ENCODE measurements around the gene NEMF. TPM values are rescaled to one million over a fixed set of nuclear protein-coding genes. Genes with fewer than 3 reads are reported as not detected.

Gene NEMF
- total RNA-seq, 6 donors from 2014 or later, result 47.9 to 293 (median 73.7) TPM

GRCh38 chr14:49882826-49883694 is 30.5 kb upstream of the NEMF start:
- Histone ChIP-seq H3K9me3 (no peaks in the 10 kb centered on the region), H3K4me3 (no peak overlapping the region), H3K27me3 (no peaks in the 10 kb centered on the region), H3K27ac (peak overlapping the region in 1 of 4 donors; percentile 21), H3K36me3 (no peaks in the 10 kb centered on the region), H3K4me1 (peaks cover 0 to 7% (median 3%) of the 10 kb centered on the region in 4 donors)
- 91 to 93% methylated on average over 18 of the region's 18 CpGs for WGBS, 2 donors
- DNase-seq (no peak), ATAC-seq (ENCODE audit: low FRiP score in 2 of 2) (peak in 1 of 2 donors; percentile 63)
- TF ChIP-seq EP300 (IDR thresholded peaks at IDR 0.05) (no peak), CTCF (IDR thresholded peaks at IDR 0.05) (no peak), POLR2A (IDR thresholded peaks at IDR 0.05) (peak in 1 of 4 donors; percentile 11), POLR2AphosphoS5 (IDR thresholded peaks at IDR 0.05) (no peak)

- 92 to 96% methylated on average over 4 of the region's 4 CpGs for WGBS, 2 donors
- ATAC-seq (ENCODE audit: low FRiP score in 2 of 2), result no peak
- H3K36me3 ChIP-seq, result no peaks in the 10 kb centered on the region
Observed at GRCh38 chr14:49881350-49882001, 28.9 kb upstream of the NEMF start.

GRCh38 chr14:49880267-49881064 is 27.9 kb upstream of the NEMF start:
- 53 to 60% methylated on average over 9 of the region's 9 CpGs for WGBS, 2 donors
- H3K4me3 ChIP-seq, result no peak overlapping the region
- no peaks in the 10 kb centered on the region for H3K27me3 ChIP-seq
- no peaks in the 10 kb centered on the region for H3K9me3 ChIP-seq
- H3K4me1 ChIP-seq, result peaks cover 0 to 7% (median 3%) of the 10 kb centered on the region in 4 donors
- no peak for TF ChIP-seq CTCF (IDR thresholded peaks at IDR 0.05)
- TF ChIP-seq EP300 (IDR thresholded peaks at IDR 0.05), result no peak
- no peak for TF ChIP-seq POLR2AphosphoS5 (IDR thresholded peaks at IDR 0.05)
- no peak for TF ChIP-seq POLR2A (IDR thresholded peaks at IDR 0.05)
- DNase-seq (no peak), ATAC-seq (ENCODE audit: low FRiP score in 2 of 2) (peak in 1 of 2 donors; percentile 20)
- no peaks in the 10 kb centered on the region for H3K36me3 ChIP-seq
- H3K27ac ChIP-seq, result peak overlapping the region in 2 of 4 donors; percentile 49 to 58

More at GRCh38 chr14:49881350-49882001, 28.9 kb upstream of the NEMF start:
- no peak overlapping the region for H3K4me3 ChIP-seq
- peaks cover 0 to 7% (median 3%) of the 10 kb centered on the region in 4 donors for H3K4me1 ChIP-seq
- no peak overlapping the region for H3K27ac ChIP-seq
- TF ChIP-seq POLR2AphosphoS5 (IDR thresholded peaks at IDR 0.05) (no peak), CTCF (IDR thresholded peaks at IDR 0.05) (no peak), EP300 (IDR thresholded peaks at IDR 0.05) (no peak), POLR2A (IDR thresholded peaks at IDR 0.05) (no peak)
- no peak for DNase-seq
- no peaks in the 10 kb centered on the region for H3K27me3 ChIP-seq
- no peaks in the 10 kb centered on the region for H3K9me3 ChIP-seq

DNA sequence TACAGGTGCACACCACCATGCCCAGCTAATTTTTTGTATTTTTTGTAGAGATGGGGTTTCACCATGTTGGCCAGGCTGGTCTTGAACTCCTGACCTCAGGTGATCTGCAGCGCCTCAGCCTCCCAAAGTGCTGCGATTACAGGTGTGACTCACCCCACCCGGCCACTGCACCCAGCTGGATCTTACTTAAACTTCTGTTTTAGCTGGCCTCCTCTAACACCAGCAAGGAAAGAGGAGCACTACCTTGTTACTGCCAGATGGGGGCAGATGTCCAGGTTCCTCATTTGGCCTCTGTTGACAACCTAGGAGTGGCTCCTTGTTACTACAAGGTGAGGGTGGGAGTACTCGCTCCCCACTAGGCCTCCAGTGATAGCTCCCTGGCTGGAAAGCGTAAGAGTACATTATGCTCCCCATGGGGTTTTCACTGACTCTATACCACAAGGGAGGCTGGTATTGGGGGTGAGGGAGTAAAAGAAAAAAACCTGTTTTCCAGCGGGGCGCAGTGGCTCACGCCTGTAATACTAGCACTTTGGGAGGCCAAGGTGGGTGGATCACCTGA is 27.1 kb upstream of the NEMF start:
- no peaks in the 10 kb centered on the region for H3K9me3 ChIP-seq
- DNase-seq, result peak in 1 of 2 donors; percentile 69
- H3K4me1 ChIP-seq, result peaks cover 0 to 7% (median 3%) of the 10 kb centered on the region in 4 donors
- H3K4me3 ChIP-seq, result no peak overlapping the region
- no peaks in the 10 kb centered on the region for H3K36me3 ChIP-seq
- no peaks in the 10 kb centered on the region for H3K27me3 ChIP-seq
- WGBS, 2 donors, result 58 to 64% methylated on average over 8 of the region's 8 CpGs
- peak; percentile 78 to 88 for ATAC-seq (ENCODE audit: low FRiP score in 2 of 2)
- no peak for TF ChIP-seq EP300 (IDR thresholded peaks at IDR 0.05)
- peak; percentile 61 to 77 (median 66) for TF ChIP-seq CTCF (IDR thresholded peaks at IDR 0.05)
- H3K27ac ChIP-seq, result peak overlapping the region in 2 of 4 donors; percentile 49 to 58
